Measurements from ENCODE around the gene INPP5E. TPM values are rescaled to one million over a fixed set of nuclear protein-coding genes. Genes with fewer than 3 reads are reported as not detected.
"Not testable (repeated sequence)": the region's sequence is repeated elsewhere in the genome, so short reads cannot be mapped to it uniquely, and the experiment has no call there.

The INPP5E gene
- total RNA-seq, 1 donor from 2014 or later: 9.8 TPM

GRCh38 chr9:136410500-136411287 lies 29.0 kb downstream of the INPP5E start, which contains the start of the genes ENTR1 and PMPCA:
Gene ENTR1, minus strand, starts transcription at chr9:136410614. Its CDS starts 217 bp downstream, at chr9:136410397.
Gene PMPCA, plus strand, starts transcription at chr9:136410658. Its CDS starts 11 bp downstream, at chr9:136410669.
- DNase-seq (ENCODE audit: extremely low spot score in 2 of 2): no peak
- Histone ChIP-seq H3K9me3 (no peaks in the 10 kb centered on the region), H3K36me3 (peaks cover 0 to 46% of the 10 kb centered on the region in 2 donors), H3K4me3 (peak within 1 kb of the TSS; percentile 76 to 89), H3K4me1 (peaks cover 36% of the 10 kb centered on the region), H3K27me3 (no peaks in the 10 kb centered on the region), H3K27ac (peak within 1 kb of the TSS; percentile 73)
- intact Hi-C loops (cut with DNase I): no loop called here
- TF ChIP-seq POLR2A (IDR thresholded peaks at IDR 0.05) (peak in 1 of 2 donors; percentile 75), POLR2AphosphoS5 (IDR thresholded peaks at IDR 0.05; ENCODE audit: insufficient read depth in 1 of 2, low read depth in 1 of 2) (peak; percentile 76 to 94)
- TF ChIP-seq, protein P1, sequence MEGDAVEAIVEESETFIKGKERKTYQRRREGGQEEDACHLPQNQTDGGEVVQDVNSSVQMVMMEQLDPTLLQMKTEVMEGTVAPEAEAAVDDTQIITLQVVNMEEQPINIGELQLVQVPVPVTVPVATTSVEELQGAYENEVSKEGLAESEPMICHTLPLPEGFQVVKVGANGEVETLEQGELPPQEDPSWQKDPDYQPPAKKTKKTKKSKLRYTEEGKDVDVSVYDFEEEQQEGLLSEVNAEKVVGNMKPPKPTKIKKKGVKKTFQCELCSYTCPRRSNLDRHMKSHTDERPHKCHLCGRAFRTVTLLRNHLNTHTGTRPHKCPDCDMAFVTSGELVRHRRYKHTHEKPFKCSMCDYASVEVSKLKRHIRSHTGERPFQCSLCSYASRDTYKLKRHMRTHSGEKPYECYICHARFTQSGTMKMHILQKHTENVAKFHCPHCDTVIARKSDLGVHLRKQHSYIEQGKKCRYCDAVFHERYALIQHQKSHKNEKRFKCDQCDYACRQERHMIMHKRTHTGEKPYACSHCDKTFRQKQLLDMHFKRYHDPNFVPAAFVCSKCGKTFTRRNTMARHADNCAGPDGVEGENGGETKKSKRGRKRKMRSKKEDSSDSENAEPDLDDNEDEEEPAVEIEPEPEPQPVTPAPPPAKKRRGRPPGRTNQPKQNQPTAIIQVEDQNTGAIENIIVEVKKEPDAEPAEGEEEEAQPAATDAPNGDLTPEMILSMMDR (IDR thresholded peaks at IDR 0.05): no peak

DNA sequence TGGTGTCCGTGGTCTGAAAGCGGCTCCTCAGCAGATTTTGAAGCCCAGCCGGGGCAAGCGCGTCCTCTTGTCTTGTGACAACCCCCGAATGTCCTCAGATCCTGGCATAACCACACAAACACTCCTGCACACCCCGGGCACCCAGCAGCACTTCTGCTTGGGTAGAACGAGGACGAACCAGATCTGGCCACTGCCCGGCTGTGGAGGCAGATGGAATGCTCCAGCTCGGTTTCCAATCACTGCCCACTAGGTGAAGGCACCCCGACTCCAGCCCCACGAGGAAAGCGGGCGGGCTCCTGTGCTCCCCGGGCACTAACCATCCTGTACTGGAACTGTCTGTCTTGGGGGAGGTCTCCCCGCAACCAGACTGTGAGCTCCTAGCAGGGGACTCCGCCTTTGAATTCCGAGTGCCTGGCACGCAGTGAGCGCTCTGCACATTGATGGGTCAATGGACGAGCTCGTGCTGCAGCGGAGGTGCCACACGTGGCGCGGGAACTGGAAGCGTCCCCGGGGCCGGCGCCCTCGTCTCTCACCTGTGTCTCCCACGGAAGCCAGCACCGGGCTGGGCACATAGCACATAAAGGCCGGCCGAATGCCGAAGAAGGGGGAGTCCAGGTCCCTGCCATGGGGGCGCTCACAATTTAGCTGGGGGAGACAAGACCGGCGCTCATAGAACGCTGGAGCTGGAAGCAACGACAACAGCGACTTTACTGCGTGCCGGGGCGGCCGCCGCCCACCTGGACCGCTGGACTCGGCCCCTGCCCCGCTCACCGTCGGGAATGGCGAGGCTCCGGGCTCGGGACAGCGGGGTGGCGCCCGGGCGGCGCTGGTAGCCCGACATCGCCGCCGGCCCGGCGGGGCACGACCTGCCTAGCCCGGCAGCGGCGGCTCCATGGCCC lies 29.8 kb downstream of the INPP5E start:
- H3K27me3 ChIP-seq: no peaks in the 10 kb centered on the region
- intact Hi-C loops (cut with DNase I): loop anchor here (10.0 kb wide), 1 partner anchor 95 kb away; no protein-coding TSS in a partner anchor
- H3K9me3 ChIP-seq: no peaks in the 10 kb centered on the region
- peak overlapping the region; percentile 76 to 89 for H3K4me3 ChIP-seq
- TF ChIP-seq POLR2AphosphoS5 (IDR thresholded peaks at IDR 0.05; ENCODE audit: insufficient read depth in 1 of 2, low read depth in 1 of 2) (no peak), POLR2A (IDR thresholded peaks at IDR 0.05) (no peak)
- TF ChIP-seq, protein P1 (IDR thresholded peaks at IDR 0.05): no peak
- H3K27ac ChIP-seq: peak overlapping the region; percentile 62
- peaks cover 0 to 44% of the 10 kb centered on the region in 2 donors for H3K36me3 ChIP-seq
- DNase-seq (ENCODE audit: extremely low spot score in 2 of 2): no peak
- H3K4me1 ChIP-seq: peaks cover 36% of the 10 kb centered on the region

DNA sequence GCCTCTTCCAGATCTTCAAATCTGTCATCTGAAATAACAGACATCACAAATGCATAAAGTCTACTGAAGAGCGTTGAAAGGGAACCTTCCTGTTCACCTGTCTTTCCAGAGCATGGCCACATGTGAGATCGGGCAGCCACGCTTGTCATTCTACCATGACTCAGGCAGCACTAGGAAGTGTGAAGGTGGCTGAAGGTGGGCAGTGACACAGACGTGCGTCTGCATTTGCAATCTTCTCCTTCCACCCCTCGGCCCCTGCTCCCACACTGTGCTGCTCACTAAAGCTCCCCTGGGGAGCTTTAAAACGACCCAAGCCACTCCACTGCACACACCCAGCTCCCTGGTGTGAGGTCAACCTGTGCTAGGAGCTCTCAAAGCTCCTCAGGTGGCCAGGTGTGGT lies 31.7 kb downstream of the INPP5E start:
- no peaks in the 10 kb centered on the region for H3K27me3 ChIP-seq
- H3K9me3 ChIP-seq: no peaks in the 10 kb centered on the region
- intact Hi-C loops (cut with DNase I): loop anchor here (10.0 kb wide), 1 partner anchor 93 kb away; no protein-coding TSS in a partner anchor
- H3K4me3 ChIP-seq: no peak overlapping the region
- peaks cover 36% of the 10 kb centered on the region for H3K4me1 ChIP-seq
- TF ChIP-seq POLR2AphosphoS5 (IDR thresholded peaks at IDR 0.05; ENCODE audit: insufficient read depth in 1 of 2, low read depth in 1 of 2) (no peak), POLR2A (IDR thresholded peaks at IDR 0.05) (no peak)
- TF ChIP-seq, protein P1 (IDR thresholded peaks at IDR 0.05): no peak
- H3K36me3 ChIP-seq: peaks cover 0 to 25% of the 10 kb centered on the region in 2 donors
- H3K27ac ChIP-seq: no peak overlapping the region
- no peak for DNase-seq (ENCODE audit: extremely low spot score in 2 of 2)

GRCh38 chr9:136407061-136407460 lies 32.6 kb downstream of the INPP5E start:
- Histone ChIP-seq H3K4me1 (peaks cover 31% of the 10 kb centered on the region), H3K36me3 (peaks cover 0 to 22% of the 10 kb centered on the region in 2 donors)
- H3K9me3 ChIP-seq; H3K27me3 ChIP-seq; DNase-seq (ENCODE audit: extremely low spot score in 2 of 2); H3K27ac ChIP-seq; H3K4me3 ChIP-seq: not testable (repeated sequence)
- intact Hi-C loops (cut with DNase I): loop anchor here (10.0 kb wide), 1 partner anchor 92 kb away; no protein-coding TSS in a partner anchor

DNA sequence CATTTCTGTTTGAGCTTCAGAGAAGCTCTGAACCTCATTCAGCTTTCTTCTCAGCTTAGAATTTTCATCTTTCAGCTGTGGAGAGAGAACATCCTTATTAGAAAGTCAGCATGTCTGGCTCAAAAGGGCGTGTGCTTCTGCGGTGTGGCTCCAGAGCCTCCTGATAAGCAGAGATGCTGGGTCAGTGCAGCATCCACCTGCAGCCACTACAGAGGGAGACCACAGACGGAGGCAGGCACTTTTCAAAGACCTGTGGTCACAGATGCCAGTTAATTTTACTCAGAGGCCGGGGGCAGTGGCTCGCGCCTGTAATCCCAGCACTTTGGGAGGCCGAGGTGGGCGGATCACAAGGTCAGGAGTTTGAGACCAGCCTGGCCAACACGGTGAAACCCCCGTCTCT lies 33.7 kb downstream of the INPP5E start:
- Histone ChIP-seq H3K36me3 (peaks cover 0 to 22% of the 10 kb centered on the region in 2 donors), H3K4me1 (peaks cover 19% of the 10 kb centered on the region)
- not testable (repeated sequence) for H3K27ac ChIP-seq; H3K9me3 ChIP-seq; H3K27me3 ChIP-seq; DNase-seq (ENCODE audit: extremely low spot score in 2 of 2); H3K4me3 ChIP-seq
- intact Hi-C loops (cut with DNase I): loop anchor here (10.0 kb wide), 1 partner anchor 91 kb away; no protein-coding TSS in a partner anchor

All from vagina (tissue), 2 donors.